H1 (cell line): ENCODE results near the gene ATAT1. TPM values are rescaled to one million over a fixed set of nuclear protein-coding genes. Genes with fewer than 3 reads are reported as not detected.

Experiments
- CBX8 ChIP-seq: fragments of 300-800, 300-1000 bp; sonication (generic); IDR thresholded peaks from 2 replicates; pipeline ENCODE4 v1.7.1; 2016; ENCODE audit warnings: low read depth, low read length, borderline replicate concordance
- CHD2 ChIP-seq: IDR thresholded peaks from 2 replicates; pipeline ENCODE4 v1.6.1; 2012; ENCODE audit warnings: low read length, improper control_type of control experiment
- CTBP2 ChIP-seq: IDR thresholded peaks from 2 replicates; pipeline ENCODE4 v1.7.0; 2011; ENCODE audit warnings: borderline replicate concordance, mild to moderate bottlenecking, moderate library complexity, mixed read lengths, low read length; ENCODE audit not compliant: insufficient read depth, insufficient read length
- GTF2F1 ChIP-seq: IDR thresholded peaks from 2 replicates; pipeline ENCODE4 v1.6.1; 2012; ENCODE audit warnings: low read depth, low read length, improper control_type of control experiment, borderline replicate concordance
- HDAC2 ChIP-seq, 2 experiments: fragments of 300-600 bp in 1 of 2; sonication (generic) in 1 of 2; IDR thresholded peaks; 2 replicates each; pipeline ENCODE4 v1.6.1; 2011 to 2012; ENCODE audit warnings: low read depth in 2 of 2, low read length in 2 of 2, mild to moderate bottlenecking in 2 of 2, moderate library complexity in 2 of 2, borderline replicate concordance in 1 of 2, inconsistent platforms in 1 of 2
- SP1 ChIP-seq: IDR thresholded peaks from 2 replicates; pipeline ENCODE4 v1.6.1; 2011; ENCODE audit warnings: low read depth, low read length
- SP2 ChIP-seq: IDR thresholded peaks from 2 replicates; pipeline ENCODE4 v1.6.1; 2012; ENCODE audit warnings: mild to moderate bottlenecking, low read length, inconsistent platforms
- TAF1 ChIP-seq: IDR thresholded peaks from 2 replicates; pipeline ENCODE4 v1.6.1; 2011; ENCODE audit warnings: mild to moderate bottlenecking, low read depth, low read length
- TBP ChIP-seq: IDR thresholded peaks from 2 replicates; pipeline ENCODE4 v1.6.1; 2011; ENCODE audit warnings: low read depth, low read length, improper control_type of control experiment
- polyA plus RNA-seq, 7 experiments: library from polyadenylated mRNA; depleted of rRNA in 3 of 7; stranded (reverse) in 5 of 7; unstranded in 2 of 7; fragments of >200 nt in 5 of 7; fragments of 200-250 nt in 2 of 7; gene quantifications; 1 replicate in 5 of 7; 2 replicates in 1 of 7; 4 replicates in 1 of 7; pipeline versions ENCODE4 v1.2.1 to v1.2.3, GENCODE V29; 2011 to 2013; ENCODE audit warnings: missing spikeins in 2 of 7, mixed read lengths in 2 of 7
- total RNA-seq: library from RNA; stranded (reverse); fragmentation: NEBNext Ultra II Directional; extraction: Animal tissue kit (Norgen Biotek cat#: 25700); gene quantifications from 2 replicates; pipeline ENCODE4 v1.2.1, GENCODE V29; 2021
- TF ChIP-seq, protein P1 (sequence below): IDR thresholded peaks from 2 replicates; pipeline ENCODE4 v1.6.1; 2012; ENCODE audit warnings: inconsistent platforms

ATAT1 gene
- total and polyA plus RNA-seq, 2 of the 8 experiments (the other 6 are each of a cell fraction or from before 2014, with no cell fraction given), result 14.4 to 14.6 TPM

DNA sequence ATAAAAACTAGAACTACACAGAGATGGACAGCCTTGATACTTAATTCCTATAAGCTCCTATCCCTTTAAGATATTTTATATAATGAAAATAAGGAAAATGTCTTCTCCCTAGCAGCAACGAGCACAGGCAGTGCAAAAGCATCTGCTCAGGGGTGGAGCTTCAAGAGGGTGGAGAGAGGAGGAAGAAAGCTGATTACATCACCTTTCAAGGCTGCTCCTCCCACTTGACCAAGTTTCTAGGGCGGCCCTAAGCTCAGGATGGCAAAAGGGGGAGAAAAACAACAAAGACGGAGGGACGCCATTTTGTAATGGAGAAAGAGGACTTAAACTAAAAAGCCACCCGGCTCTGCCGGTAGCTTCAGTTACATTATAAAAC is 11.8 kb upstream of the ATAT1 start (continued):
- TF ChIP-seq CTBP2 (no peak), TAF1 (peak; percentile 90), HDAC2 (IDR thresholded peaks at IDR 0.05; ENCODE audit: borderline replicate concordance in 1 of 2, low read depth in 2 of 2, low read length in 2 of 2) (no peak), SP1 (no peak), CHD2 (peak; percentile 5; the same call in 1 of the 2 replicates), TBP (peak; percentile 67; the same call in 1 of the 2 replicates), GTF2F1 (0 out of 2 replicates have a peak, but pooled peaks have one; percentile 41), CBX8 (no peak), SP2 (no peak)
- TF ChIP-seq, protein P1, sequence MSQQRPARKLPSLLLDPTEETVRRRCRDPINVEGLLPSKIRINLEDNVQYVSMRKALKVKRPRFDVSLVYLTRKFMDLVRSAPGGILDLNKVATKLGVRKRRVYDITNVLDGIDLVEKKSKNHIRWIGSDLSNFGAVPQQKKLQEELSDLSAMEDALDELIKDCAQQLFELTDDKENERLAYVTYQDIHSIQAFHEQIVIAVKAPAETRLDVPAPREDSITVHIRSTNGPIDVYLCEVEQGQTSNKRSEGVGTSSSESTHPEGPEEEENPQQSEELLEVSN, result no peak
